K562 (cell line): ENCODE results near the gene ING4. TPM values are rescaled to one million over a fixed set of nuclear protein-coding genes. Genes with fewer than 3 reads are reported as not detected.
A peak's percentile ranks its signal among the peaks of the same experiment; 100 is the strongest.

ENCODE experiments used
- CC2D1A ChIP-seq: fragments of 450-650 bp; IDR thresholded peaks from 2 replicates; pipeline ENCODE4 v1.6.1; 2017; ENCODE audit warnings: mild to moderate bottlenecking
- CUX1 ChIP-seq: fragments of 200-800 bp; sonication (Bioruptor generic); IDR thresholded peaks from 2 replicates; pipeline ENCODE4 v1.6.1; 2016; ENCODE audit warnings: missing genetic modification characterization, missing compliant biosample characterization
- DACH1 ChIP-seq: fragments of 450-650 bp; IDR thresholded peaks from 2 replicates; pipeline ENCODE4 v1.6.1; 2018; ENCODE audit not compliant: partially characterized antibody
- JUND ChIP-seq, 2 experiments: IDR thresholded peaks; 2 replicates in 1 of 2; 3 replicates in 1 of 2; pipeline ENCODE4 v1.6.1; 2011; ENCODE audit warnings: borderline replicate concordance in 2 of 2, low read depth in 2 of 2, low read length in 2 of 2, improper control_type of control experiment in 1 of 2, missing biosample characterization in 1 of 2, missing genetic modification characterization in 1 of 2, missing genetic modification reagents in 1 of 2
- NR4A1 ChIP-seq, 2 experiments: fragments of 250-450 bp in 1 of 2; fragments of 450-650 bp in 1 of 2; sonication (Bioruptor Pico) in 1 of 2; IDR thresholded peaks; 2 replicates each; pipeline versions ENCODE4 v1.4.0 to v1.6.1; 2016 to 2020; ENCODE audit warnings: mild to moderate bottlenecking in 2 of 2, missing compliant biosample characterization in 1 of 2, missing genetic modification characterization in 1 of 2, moderate library complexity in 1 of 2
- POLR2G ChIP-seq: fragments of 200-400 bp; formaldehyde crosslinking; IDR thresholded peaks from 2 replicates; pipeline ENCODE4 v1.6.1; 2017; ENCODE audit warnings: low read depth, mild to moderate bottlenecking, antibody characterized with exemption, low read length, moderate library complexity
- RCOR1 ChIP-seq, 2 experiments: IDR thresholded peaks; 2 replicates each; pipeline ENCODE4 v1.6.1; 2012; ENCODE audit warnings: low read depth in 2 of 2, low read length in 2 of 2, borderline replicate concordance in 1 of 2, improper control_type of control experiment in 1 of 2
- SP2 ChIP-seq: IDR thresholded peaks from 2 replicates; pipeline ENCODE4 v1.6.1; 2011; ENCODE audit warnings: mild to moderate bottlenecking, low read depth, low read length, moderate library complexity; ENCODE audit not compliant: poor library complexity, severe bottlenecking; ENCODE audit errors: extremely low read depth
- ZBTB5 ChIP-seq: fragments of 450-650 bp; IDR thresholded peaks from 2 replicates; pipeline ENCODE4 v1.6.1; 2017; ENCODE audit warnings: antibody characterized with exemption
- ZNF444 ChIP-seq: fragments of 250-450 bp; sonication (Bioruptor Pico); IDR thresholded peaks from 2 replicates; pipeline ENCODE4 v1.4.0; 2020; ENCODE audit warnings: mild to moderate bottlenecking, moderate library complexity
- polyA plus RNA-seq, 8 experiments: library from polyadenylated mRNA; depleted of rRNA in 4 of 8; stranded (reverse) in 5 of 8; unstranded in 3 of 8; fragments of >200 nt; fragmentation: Nextera tagmentation in 2 of 8; fragmentation: Illumina TruSeq in 1 of 8; extraction: Ambion mirVana in 2 of 8; extraction: Trizol in 1 of 8; gene quantifications; 2 replicates each; pipeline versions ENCODE4 v1.2.1 to v1.2.3, GENCODE V29; 2011 to 2014; ENCODE audit warnings: inconsistent platforms in 1 of 8, missing spikeins in 1 of 8
- total RNA-seq, 7 experiments: library from RNA; depleted of rRNA in 6 of 7; stranded (reverse); fragments of >200 nt in 6 of 7; fragmentation: Illumina TruSeq in 2 of 7; extraction: Trizol in 2 of 7; gene quantifications; 2 replicates each; pipeline versions ENCODE4 v1.2.1 to v1.2.3, GENCODE V29; 2011 to 2021; ENCODE audit warnings: low replicate concordance in 1 of 7
- TF ChIP-seq, protein P1 (sequence below), 3 experiments: fragments of 200-800 bp in 1 of 3; sonication (Bioruptor generic) in 1 of 3; sonication (generic) in 1 of 3; formaldehyde crosslinking in 1 of 3; IDR thresholded peaks; 2 replicates each; pipeline versions ENCODE4 v1.6.1 to v1.8.0; 2016 to 2022; ENCODE audit warnings: mild to moderate bottlenecking in 2 of 3, missing compliant biosample characterization in 2 of 3, missing genetic modification characterization in 2 of 3, missing genetic modification reagents in 1 of 3
- TF ChIP-seq, protein P2 (sequence below): sonication (generic); formaldehyde crosslinking; IDR thresholded peaks from 2 replicates; pipeline ENCODE4 v1.8.0; 2022; ENCODE audit warnings: mild to moderate bottlenecking, missing genetic modification reagents, borderline replicate concordance

Gene ING4
- total and polyA plus RNA-seq, 9 of the 15 experiments (the other 6 are each of a cell fraction or from before 2014, with no cell fraction given) = 6.6 to 30.2 (median 15.7) TPM

DNA sequence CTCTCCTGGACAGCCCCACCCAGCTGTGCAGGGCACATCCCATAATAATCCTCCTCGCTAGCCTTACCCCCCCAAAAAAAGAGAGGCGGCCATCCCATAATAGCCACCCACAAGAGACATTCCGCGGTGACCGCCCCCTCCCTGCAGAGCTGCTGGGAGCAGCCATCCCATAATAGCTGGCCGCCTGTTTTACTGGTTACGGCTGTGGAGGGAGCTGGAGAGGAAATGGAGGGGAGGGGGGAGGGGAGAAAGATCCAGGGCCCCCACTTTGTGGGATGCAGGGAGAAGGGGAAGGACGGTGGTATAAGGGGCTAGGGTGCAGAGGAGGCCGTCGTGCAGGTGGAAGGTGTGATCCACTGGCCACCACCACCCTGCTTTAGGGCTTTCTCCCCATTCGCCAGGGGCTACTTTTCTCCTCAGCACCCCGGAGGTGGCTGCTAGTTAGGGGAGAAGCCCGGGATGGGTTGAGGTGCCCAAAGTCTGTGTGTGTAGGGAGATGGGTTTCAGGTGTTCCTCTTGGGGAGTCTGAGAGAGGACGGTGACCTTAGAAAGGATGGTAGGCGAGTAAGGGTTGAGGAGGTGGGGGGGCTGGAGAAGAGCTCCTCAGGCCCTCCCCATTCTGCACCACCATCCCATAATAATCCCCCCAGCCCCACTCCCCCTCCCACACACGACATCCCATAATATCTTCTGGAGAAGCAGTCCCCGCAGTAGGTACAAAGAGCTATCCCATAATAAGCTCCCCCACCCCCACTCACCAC, 49.7 kb downstream of the ING4 start (continued):
- TF ChIP-seq, protein P1, sequence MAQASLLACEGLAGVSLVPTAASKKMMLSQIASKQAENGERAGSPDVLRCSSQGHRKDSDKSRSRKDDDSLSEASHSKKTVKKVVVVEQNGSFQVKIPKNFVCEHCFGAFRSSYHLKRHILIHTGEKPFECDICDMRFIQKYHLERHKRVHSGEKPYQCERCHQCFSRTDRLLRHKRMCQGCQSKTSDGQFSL (CRISPR knock-in tag; IDR thresholded peaks at IDR 0.05) = peak; percentile 89
- TF ChIP-seq, protein P1 (tag; IDR thresholded peaks at IDR 0.05) = peak in 1 of 2 experiments; percentile 97; a peak in 1 of 4 replicates
- TF ChIP-seq POLR2G (0 out of 2 replicates have a peak, but pooled peaks have one; percentile 42), CC2D1A (0 out of 2 replicates have a peak, but pooled peaks have one; percentile 29), ZBTB5 (0 out of 2 replicates have a peak, but pooled peaks have one; percentile 21), RCOR1 (IDR thresholded peaks at IDR 0.05; ENCODE audit: borderline replicate concordance in 1 of 2, low read depth in 2 of 2, low read length in 2 of 2) (0 out of 4 replicates have a peak, but pooled peaks of 1 of the 2 experiments have one; percentile 22), NR4A1 (CRISPR knock-in tag; IDR thresholded peaks at IDR 0.05) (no peak), NR4A1 (tag; IDR thresholded peaks at IDR 0.05) (no peak), SP2 (no peak), JUND (IDR thresholded peaks at IDR 0.05; ENCODE audit: borderline replicate concordance, low read depth, low read length) (peak; percentile 35; the same call in 1 of the 2 replicates), JUND (tag; IDR thresholded peaks at IDR 0.05; ENCODE audit: borderline replicate concordance, low read depth, low read length) (no peak), ZNF444 (peak; percentile 4; the same call in 1 of the 2 replicates), DACH1 (peak; percentile 22), CUX1 (0 out of 2 replicates have a peak, but pooled peaks have one; percentile 39)
- TF ChIP-seq, protein P2, sequence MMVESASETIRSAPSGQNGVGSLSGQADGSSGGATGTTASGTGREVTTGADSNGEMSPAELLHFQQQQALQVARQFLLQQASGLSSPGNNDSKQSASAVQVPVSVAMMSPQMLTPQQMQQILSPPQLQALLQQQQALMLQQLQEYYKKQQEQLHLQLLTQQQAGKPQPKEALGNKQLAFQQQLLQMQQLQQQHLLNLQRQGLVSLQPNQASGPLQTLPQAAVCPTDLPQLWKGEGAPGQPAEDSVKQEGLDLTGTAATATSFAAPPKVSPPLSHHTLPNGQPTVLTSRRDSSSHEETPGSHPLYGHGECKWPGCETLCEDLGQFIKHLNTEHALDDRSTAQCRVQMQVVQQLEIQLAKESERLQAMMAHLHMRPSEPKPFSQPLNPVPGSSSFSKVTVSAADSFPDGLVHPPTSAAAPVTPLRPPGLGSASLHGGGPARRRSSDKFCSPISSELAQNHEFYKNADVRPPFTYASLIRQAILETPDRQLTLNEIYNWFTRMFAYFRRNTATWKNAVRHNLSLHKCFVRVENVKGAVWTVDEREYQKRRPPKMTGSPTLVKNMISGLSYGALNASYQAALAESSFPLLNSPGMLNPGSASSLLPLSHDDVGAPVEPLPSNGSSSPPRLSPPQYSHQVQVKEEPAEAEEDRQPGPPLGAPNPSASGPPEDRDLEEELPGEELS (CRISPR knock-in tag) = no peak
